ENCODE data around the gene MDN1.

The MDN1 gene

GRCh38 chr6:89690944-89691324 lies 128.7 kb downstream of the MDN1 start:
- Histone ChIP-seq H3K4me1 (ENCODE audit: insufficient read depth, low read length) (no peaks in the 10 kb centered on the region), H3K27ac (ENCODE audit: low read depth, low read length) (no peak overlapping the region), H3K9ac (ENCODE audit: low read length) (no peak overlapping the region), H3K27me3 (ENCODE audit: control insufficient read depth in 1 of 2, insufficient read depth in 2 of 2, low read length in 2 of 2) (no peaks in the 10 kb centered on the region), H3K36me3 (ENCODE audit: insufficient read depth, low read length) (peaks cover 78% of the 10 kb centered on the region), H3K4me3 (ENCODE audit: low read depth in 1 of 2, low read length in 2 of 2) (no peak overlapping the region), H3K9me3 (ENCODE audit: low read length) (no peaks in the 10 kb centered on the region)

- Histone ChIP-seq H3K36me3 (ENCODE audit: insufficient read depth, low read length) (peaks cover 78% of the 10 kb centered on the region), H3K9me3 (ENCODE audit: low read length) (no peaks in the 10 kb centered on the region), H3K9ac (ENCODE audit: low read length) (no peak overlapping the region), H3K27me3 (ENCODE audit: control insufficient read depth in 1 of 2, insufficient read depth in 2 of 2, low read length in 2 of 2) (no peaks in the 10 kb centered on the region), H3K4me1 (ENCODE audit: insufficient read depth, low read length) (no peaks in the 10 kb centered on the region), H3K27ac (ENCODE audit: low read depth, low read length) (no peak overlapping the region), H3K4me3 (ENCODE audit: low read depth in 1 of 2, low read length in 2 of 2) (no peak overlapping the region)
These were observed 129.9 kb downstream of the MDN1 start for GRCh38 chr6:89689732-89690131.

GRCh38 chr6:89688328-89688727 lies 131.3 kb downstream of the MDN1 start:
- no peak overlapping the region for H3K4me3 ChIP-seq (ENCODE audit: low read depth in 1 of 2, low read length in 2 of 2)
- H3K9ac ChIP-seq (ENCODE audit: low read length), result no peak overlapping the region
- no peak overlapping the region for H3K27ac ChIP-seq (ENCODE audit: low read depth, low read length)
- no peaks in the 10 kb centered on the region for H3K9me3 ChIP-seq (ENCODE audit: low read length)
- peaks cover 70% of the 10 kb centered on the region for H3K36me3 ChIP-seq (ENCODE audit: insufficient read depth, low read length)
- no peaks in the 10 kb centered on the region for H3K4me1 ChIP-seq (ENCODE audit: insufficient read depth, low read length)
- H3K27me3 ChIP-seq (ENCODE audit: control insufficient read depth in 1 of 2, insufficient read depth in 2 of 2, low read length in 2 of 2), result no peaks in the 10 kb centered on the region

- H3K4me3 ChIP-seq (ENCODE audit: low read depth in 1 of 2, low read length in 2 of 2), result no peak overlapping the region
- peaks cover 72% of the 10 kb centered on the region for H3K36me3 ChIP-seq (ENCODE audit: insufficient read depth, low read length)
- H3K4me1 ChIP-seq (ENCODE audit: insufficient read depth, low read length), result no peaks in the 10 kb centered on the region
- H3K9ac ChIP-seq (ENCODE audit: low read length), result no peak overlapping the region
- H3K27me3 ChIP-seq (ENCODE audit: control insufficient read depth in 1 of 2, insufficient read depth in 2 of 2, low read length in 2 of 2), result no peaks in the 10 kb centered on the region
- no peak overlapping the region for H3K27ac ChIP-seq (ENCODE audit: low read depth, low read length)
- H3K9me3 ChIP-seq (ENCODE audit: low read length), result no peaks in the 10 kb centered on the region
These were observed 134.3 kb downstream of the MDN1 start for GRCh38 chr6:89685311-89685710.

GRCh38 chr6:89682991-89683390 lies 136.6 kb downstream of the MDN1 start:
- Histone ChIP-seq H3K9me3 (ENCODE audit: low read length) (no peaks in the 10 kb centered on the region), H3K36me3 (ENCODE audit: insufficient read depth, low read length) (peaks cover 74% of the 10 kb centered on the region), H3K9ac (ENCODE audit: low read length) (no peak overlapping the region), H3K4me1 (ENCODE audit: insufficient read depth, low read length) (no peaks in the 10 kb centered on the region), H3K27ac (ENCODE audit: low read depth, low read length) (no peak overlapping the region), H3K4me3 (ENCODE audit: low read depth in 1 of 2, low read length in 2 of 2) (no peak overlapping the region), H3K27me3 (ENCODE audit: control insufficient read depth in 1 of 2, insufficient read depth in 2 of 2, low read length in 2 of 2) (no peaks in the 10 kb centered on the region)

- H3K9me3 ChIP-seq (ENCODE audit: low read length), result no peaks in the 10 kb centered on the region
- no peak overlapping the region for H3K27ac ChIP-seq (ENCODE audit: low read depth, low read length)
- no peak overlapping the region for H3K4me3 ChIP-seq (ENCODE audit: low read depth in 1 of 2, low read length in 2 of 2)
- H3K4me1 ChIP-seq (ENCODE audit: insufficient read depth, low read length), result no peaks in the 10 kb centered on the region
- no peaks in the 10 kb centered on the region for H3K27me3 ChIP-seq (ENCODE audit: control insufficient read depth in 1 of 2, insufficient read depth in 2 of 2, low read length in 2 of 2)
- H3K9ac ChIP-seq (ENCODE audit: low read length), result no peak overlapping the region
- peaks cover 72% of the 10 kb centered on the region for H3K36me3 ChIP-seq (ENCODE audit: insufficient read depth, low read length)
These were observed 137.5 kb downstream of the MDN1 start for GRCh38 chr6:89681983-89682564.

- Histone ChIP-seq H3K9ac (ENCODE audit: low read length) (no peak overlapping the region), H3K9me3 (ENCODE audit: low read length) (no peaks in the 10 kb centered on the region), H3K4me3 (ENCODE audit: low read depth in 1 of 2, low read length in 2 of 2) (no peak overlapping the region), H3K27me3 (ENCODE audit: control insufficient read depth in 1 of 2, insufficient read depth in 2 of 2, low read length in 2 of 2) (no peaks in the 10 kb centered on the region), H3K4me1 (ENCODE audit: insufficient read depth, low read length) (peaks cover 10% of the 10 kb centered on the region), H3K27ac (ENCODE audit: low read depth, low read length) (no peak overlapping the region), H3K36me3 (ENCODE audit: insufficient read depth, low read length) (peaks cover 72% of the 10 kb centered on the region)
These were observed 139.0 kb downstream of the MDN1 start for GRCh38 chr6:89680551-89680950.

GRCh38 chr6:89680150-89680549 lies 139.4 kb downstream of the MDN1 start:
- Histone ChIP-seq H3K36me3 (ENCODE audit: insufficient read depth, low read length) (peaks cover 72% of the 10 kb centered on the region), H3K4me3 (ENCODE audit: low read depth in 1 of 2, low read length in 2 of 2) (no peak overlapping the region), H3K27ac (ENCODE audit: low read depth, low read length) (no peak overlapping the region), H3K4me1 (ENCODE audit: insufficient read depth, low read length) (peaks cover 10% of the 10 kb centered on the region), H3K9me3 (ENCODE audit: low read length) (no peaks in the 10 kb centered on the region), H3K9ac (ENCODE audit: low read length) (no peak overlapping the region), H3K27me3 (ENCODE audit: control insufficient read depth in 1 of 2, insufficient read depth in 2 of 2, low read length in 2 of 2) (no peaks in the 10 kb centered on the region)

- peaks cover 10% of the 10 kb centered on the region for H3K4me1 ChIP-seq (ENCODE audit: insufficient read depth, low read length)
- peaks cover 75% of the 10 kb centered on the region for H3K36me3 ChIP-seq (ENCODE audit: insufficient read depth, low read length)
- no peaks in the 10 kb centered on the region for H3K9me3 ChIP-seq (ENCODE audit: low read length)
- H3K27ac ChIP-seq (ENCODE audit: low read depth, low read length), result no peak overlapping the region
- no peak overlapping the region for H3K4me3 ChIP-seq (ENCODE audit: low read depth in 1 of 2, low read length in 2 of 2)
- no peaks in the 10 kb centered on the region for H3K27me3 ChIP-seq (ENCODE audit: control insufficient read depth in 1 of 2, insufficient read depth in 2 of 2, low read length in 2 of 2)
- no peak overlapping the region for H3K9ac ChIP-seq (ENCODE audit: low read length)
These were observed 140.1 kb downstream of the MDN1 start for GRCh38 chr6:89679215-89680120.

- Histone ChIP-seq H3K4me3 (ENCODE audit: low read depth in 1 of 2, low read length in 2 of 2) (no peak overlapping the region), H3K27me3 (ENCODE audit: control insufficient read depth in 1 of 2, insufficient read depth in 2 of 2, low read length in 2 of 2) (no peaks in the 10 kb centered on the region), H3K36me3 (ENCODE audit: insufficient read depth, low read length) (peaks cover 79% of the 10 kb centered on the region), H3K9ac (ENCODE audit: low read length) (no peak overlapping the region), H3K4me1 (ENCODE audit: insufficient read depth, low read length) (peaks cover 10% of the 10 kb centered on the region), H3K27ac (ENCODE audit: low read depth, low read length) (no peak overlapping the region), H3K9me3 (ENCODE audit: low read length) (no peaks in the 10 kb centered on the region)
These were observed 141.1 kb downstream of the MDN1 start for GRCh38 chr6:89678531-89678930.

- Histone ChIP-seq H3K4me3 (ENCODE audit: low read depth in 1 of 2, low read length in 2 of 2) (no peak overlapping the region), H3K27ac (ENCODE audit: low read depth, low read length) (no peak overlapping the region), H3K36me3 (ENCODE audit: insufficient read depth, low read length) (peaks cover 84% of the 10 kb centered on the region)
These were observed 143.4 kb downstream of the MDN1 start for GRCh38 chr6:89675949-89676748.

More at GRCh38 chr6:89675949-89676748, 143.4 kb downstream of the MDN1 start:
- peaks cover 10% of the 10 kb centered on the region for H3K4me1 ChIP-seq (ENCODE audit: insufficient read depth, low read length)
- H3K9ac ChIP-seq (ENCODE audit: low read length), result no peak overlapping the region
- no peaks in the 10 kb centered on the region for H3K27me3 ChIP-seq (ENCODE audit: control insufficient read depth in 1 of 2, insufficient read depth in 2 of 2, low read length in 2 of 2)
- no peaks in the 10 kb centered on the region for H3K9me3 ChIP-seq (ENCODE audit: low read length)

Measured in muscle layer of colon (tissue), 2 donors.